ELF-1 (cell line): ENCODE data around the gene ARID3B.

Experiments used
- DNase-seq: peaks from one replicate; pipeline ENCODE4 v3.0.0-alpha.2; 2016; ENCODE audit warnings: low read depth, low spot score

ARID3B gene

DNA sequence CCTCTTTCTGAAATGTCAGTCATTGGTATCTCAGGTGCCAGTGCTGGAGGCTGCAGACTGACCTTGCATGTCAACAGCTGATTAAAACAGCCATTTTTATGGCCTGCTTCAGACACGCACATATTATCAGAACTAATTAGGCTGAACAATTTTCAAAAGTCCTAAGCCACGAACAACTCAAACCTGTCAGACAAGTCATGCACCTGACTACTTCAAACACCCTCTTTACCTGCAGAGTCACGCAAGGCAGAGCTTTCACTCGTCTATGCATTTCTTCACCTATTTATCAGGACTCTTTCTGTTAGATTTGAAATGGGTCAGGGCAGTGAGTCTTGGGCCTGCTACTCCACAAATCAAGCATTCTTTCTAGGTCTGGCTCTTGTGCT is 101.3 kb downstream of the ARID3B start:
- no peak for DNase-seq

DNA sequence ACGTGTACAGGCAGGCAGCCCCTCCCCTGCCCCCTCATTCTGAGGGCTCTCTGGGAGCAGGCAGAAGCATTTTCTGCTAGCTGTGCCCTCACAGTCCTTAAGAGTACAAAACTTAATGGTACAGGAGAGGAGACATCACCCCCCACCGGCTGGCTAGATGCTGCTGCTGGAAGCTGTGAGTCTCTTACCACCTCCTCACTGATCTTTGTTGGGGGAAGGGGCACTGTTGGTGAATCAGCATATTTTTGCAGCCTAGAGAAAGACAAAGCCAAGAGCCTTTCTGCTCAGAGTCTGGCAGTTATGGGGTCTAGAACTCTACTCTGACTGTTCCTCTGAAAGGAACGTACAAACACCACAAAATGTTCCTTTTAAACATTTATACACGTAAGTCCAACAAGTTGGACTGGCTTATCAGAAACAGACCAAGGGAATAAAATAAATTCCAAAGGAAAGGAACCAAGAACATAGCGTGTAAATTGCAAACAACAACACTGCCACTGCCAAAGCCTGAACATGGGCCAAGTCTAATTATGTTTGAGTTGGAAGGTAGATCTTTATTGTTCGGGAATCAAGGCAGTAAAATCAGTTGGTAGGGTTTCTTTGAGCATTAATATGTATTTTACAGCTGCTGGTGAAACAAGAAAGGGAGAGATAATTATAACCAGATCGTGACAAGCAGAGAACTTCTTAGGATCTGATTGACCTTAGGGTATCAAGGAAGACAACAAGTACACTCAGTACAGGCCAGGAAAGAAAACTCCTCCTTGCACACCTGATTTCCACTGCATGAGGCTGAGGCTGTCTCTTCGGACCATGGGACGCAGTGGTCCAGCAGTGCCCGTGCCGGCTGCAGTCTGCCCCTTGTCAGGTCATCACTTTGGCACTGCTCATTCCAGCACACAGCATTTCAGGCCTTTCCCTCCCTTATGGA is 102.0 kb downstream of the ARID3B start:
- DNase-seq, result peak; percentile 63

DNA sequence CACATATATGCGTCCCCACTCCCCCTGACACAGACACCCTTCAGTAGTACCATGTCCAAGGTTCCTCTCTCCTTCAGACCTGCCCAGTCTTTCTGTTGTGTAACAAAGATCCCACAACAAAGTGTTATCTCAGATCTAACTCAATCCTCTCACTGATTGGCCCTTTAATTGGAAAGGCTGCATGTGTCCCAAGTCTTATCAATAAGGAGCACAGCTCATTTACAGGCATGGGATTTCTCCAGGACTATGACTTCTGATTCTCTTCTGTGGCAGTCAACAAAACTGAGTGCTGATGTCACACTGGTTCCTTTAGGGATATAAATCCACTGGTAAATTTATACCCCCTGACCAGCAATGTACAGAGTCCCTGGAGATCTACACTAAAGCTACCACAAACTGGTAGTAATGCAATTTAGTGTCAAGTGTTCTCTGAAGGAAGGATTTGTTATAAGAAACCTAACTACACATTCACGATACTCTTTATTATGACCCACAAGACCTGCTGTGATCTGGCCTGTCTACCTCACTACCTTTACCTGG is 102.7 kb downstream of the ARID3B start:
- DNase-seq, result no peak

DNA sequence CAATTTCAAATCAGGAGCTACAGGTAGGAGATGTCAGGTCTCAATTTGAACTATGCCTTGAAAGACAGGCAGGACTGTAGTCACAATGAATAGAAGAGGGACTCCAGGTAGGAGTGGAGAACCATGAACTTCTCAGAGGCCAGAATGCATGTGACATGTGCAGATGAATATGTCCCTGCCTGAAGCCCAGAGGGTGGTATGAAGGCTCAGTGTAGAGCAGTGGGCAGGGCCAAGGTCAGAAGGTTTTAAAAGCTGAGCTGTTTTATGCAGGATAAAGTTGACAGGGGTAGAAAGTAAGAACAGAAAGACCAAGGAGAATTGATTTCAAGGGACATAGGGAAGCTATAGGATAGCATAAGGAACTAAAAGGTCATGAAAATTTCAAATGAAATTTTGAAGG is 105.5 kb downstream of the ARID3B start:
- no peak for DNase-seq
